Right ventricle myocardium inferior (tissue), 1 donor: ENCODE results near the gene PSMD14. TPM values are rescaled to one million over a fixed set of nuclear protein-coding genes. Genes with fewer than 3 reads are reported as not detected.

Experiments
- ATAC-seq: fragments of 200-7000 bp; cut with Tn5 transposase; one replicate; pipeline ENCODE4 v1.9.1; 2020; ENCODE audit warnings: mild to moderate bottlenecking, moderate library complexity
- DNase-seq: peaks from one replicate; pipeline ENCODE4 v3.0.0; 2021; ENCODE audit errors: missing footprints
- intact Hi-C: fragments of 100-400 bp; cut with DNase I; formaldehyde crosslinking; loops from one replicate; pipeline ENCODE4 v1.11.0; 2022
- total RNA-seq: library from RNA; stranded (reverse); fragmentation: NEBNext Ultra II Directional; extraction: Animal tissue kit (Norgen Biotek cat#: 25700); gene quantifications from one replicate; pipeline ENCODE4 v1.2.1, GENCODE V29; 2021
- donor health status: DM: no; HTN: yes; CAD: no; lungs with severe emphysema.

The PSMD14 gene
- total RNA-seq, 1 donor from 2014 or later, result 44.0 TPM

- intact Hi-C loops, result no loop called here
- no peak for DNase-seq
- ATAC-seq, result peak; percentile 74
Observed at GRCh38 chr2:161414042-161415033, 106.1 kb downstream of the PSMD14 start.

GRCh38 chr2:161415034-161415986, 107.1 kb downstream of the PSMD14 start:
- DNase-seq (no peak), ATAC-seq (no peak)
- intact Hi-C loops, result no loop called here

GRCh38 chr2:161415987-161416707, 107.9 kb downstream of the PSMD14 start, which contains the start of gene TBR1:
TBR1 (plus strand) TSS chr2:161416297; CDS start chr2:161416411, 114 bp downstream.
- intact Hi-C loops, result no loop called here
- ATAC-seq (no peak), DNase-seq (no peak)

GRCh38 chr2:161416708-161417437, 108.6 kb downstream of the PSMD14 start:
- DNase-seq, result no peak
- ATAC-seq, result no peak
- intact Hi-C loops, result no loop called here

GRCh38 chr2:161417438-161418274, 109.4 kb downstream of the PSMD14 start:
- no peak for DNase-seq
- intact Hi-C loops, result no loop called here
- ATAC-seq, result no peak

- ATAC-seq, result no peak
- DNase-seq, result no peak
- intact Hi-C loops, result no loop called here
Observed at GRCh38 chr2:161418275-161418714, 110.1 kb downstream of the PSMD14 start.

- intact Hi-C loops, result no loop called here
- DNase-seq, result no peak
- no peak for ATAC-seq
Observed at GRCh38 chr2:161418715-161419637, 110.8 kb downstream of the PSMD14 start.

- intact Hi-C loops, result no loop called here
- no peak for DNase-seq
- no peak for ATAC-seq
Observed at GRCh38 chr2:161419638-161420190, 111.5 kb downstream of the PSMD14 start.

- intact Hi-C loops, result no loop called here
- no peak for ATAC-seq
- DNase-seq, result no peak
Observed at GRCh38 chr2:161420406-161421074, 112.3 kb downstream of the PSMD14 start.

GRCh38 chr2:161421686-161422085, 113.5 kb downstream of the PSMD14 start:
- intact Hi-C loops, result no loop called here
- DNase-seq, result no peak
- no peak for ATAC-seq

GRCh38 chr2:161422816-161423403, 114.7 kb downstream of the PSMD14 start:
- no peak for DNase-seq
- no peak for ATAC-seq
- intact Hi-C loops, result no loop called here

GRCh38 chr2:161423421-161424393, 115.5 kb downstream of the PSMD14 start:
- ATAC-seq (no peak), DNase-seq (peak; percentile 74)
- intact Hi-C loops, result no loop called here

GRCh38 chr2:161424394-161424769, 116.2 kb downstream of the PSMD14 start:
- ATAC-seq (no peak), DNase-seq (no peak)
- intact Hi-C loops, result no loop called here
